Kidney epithelial cell (primary cell): Measurements from ENCODE around the gene CHST11. TPM values are rescaled to one million over a fixed set of nuclear protein-coding genes. Genes with fewer than 3 reads are reported as not detected.

Experiments used
- DNase-seq: peaks from one replicate; pipeline ENCODE4 v3.0.0-alpha.2; 2010; ENCODE audit warnings: low read depth
- H3K27me3 ChIP-seq: 2 replicates; pipeline ENCODE4 v1.6.0; 2011; ENCODE audit warnings: low read length; ENCODE audit not compliant: control insufficient read depth, insufficient read depth
- H3K36me3 ChIP-seq: 2 replicates; pipeline ENCODE4 v1.5.1; 2011; ENCODE audit warnings: low read length; ENCODE audit not compliant: control insufficient read depth, insufficient read depth
- H3K4me3 ChIP-seq: 2 replicates; pipeline ENCODE4 v1.5.1; 2011; ENCODE audit warnings: low read depth, mild to moderate bottlenecking, control low read depth, low read length
- total RNA-seq: library from RNA; depleted of rRNA; stranded (reverse); fragments of >200 nt; gene quantifications from 2 replicates; pipeline ENCODE4 v1.2.3, GENCODE V29; 2015
- TF ChIP-seq, protein P1 (sequence below): IDR thresholded peaks from 2 replicates; pipeline ENCODE4 v1.5.1; 2011; ENCODE audit warnings: mild to moderate bottlenecking, moderate library complexity, low read length, control low read depth, inconsistent platforms; ENCODE audit not compliant: insufficient read depth, poor library complexity, severe bottlenecking

The CHST11 gene
- total RNA-seq, 1 donor from 2014 or later = 32.6 TPM

DNA sequence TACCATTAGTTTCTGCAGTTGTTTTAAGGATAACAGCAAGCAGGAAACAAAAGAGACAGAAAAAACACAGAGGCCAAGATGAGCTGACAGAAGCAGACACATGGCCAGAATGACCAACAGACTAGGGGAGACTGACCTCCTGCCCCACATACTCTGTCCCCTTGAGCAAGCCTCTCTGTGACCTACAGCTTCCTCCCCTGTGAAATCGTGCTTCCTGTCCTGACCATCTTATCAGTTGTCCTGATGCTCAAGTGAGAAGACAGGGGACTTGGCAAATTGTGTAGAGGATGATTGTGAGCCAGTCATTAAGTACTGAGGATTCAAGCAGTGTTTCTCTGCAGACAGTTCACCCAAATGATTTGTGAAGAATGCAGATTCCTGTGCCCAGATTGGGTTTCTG is 272.3 kb downstream of the CHST11 start:
- TF ChIP-seq, protein P1, sequence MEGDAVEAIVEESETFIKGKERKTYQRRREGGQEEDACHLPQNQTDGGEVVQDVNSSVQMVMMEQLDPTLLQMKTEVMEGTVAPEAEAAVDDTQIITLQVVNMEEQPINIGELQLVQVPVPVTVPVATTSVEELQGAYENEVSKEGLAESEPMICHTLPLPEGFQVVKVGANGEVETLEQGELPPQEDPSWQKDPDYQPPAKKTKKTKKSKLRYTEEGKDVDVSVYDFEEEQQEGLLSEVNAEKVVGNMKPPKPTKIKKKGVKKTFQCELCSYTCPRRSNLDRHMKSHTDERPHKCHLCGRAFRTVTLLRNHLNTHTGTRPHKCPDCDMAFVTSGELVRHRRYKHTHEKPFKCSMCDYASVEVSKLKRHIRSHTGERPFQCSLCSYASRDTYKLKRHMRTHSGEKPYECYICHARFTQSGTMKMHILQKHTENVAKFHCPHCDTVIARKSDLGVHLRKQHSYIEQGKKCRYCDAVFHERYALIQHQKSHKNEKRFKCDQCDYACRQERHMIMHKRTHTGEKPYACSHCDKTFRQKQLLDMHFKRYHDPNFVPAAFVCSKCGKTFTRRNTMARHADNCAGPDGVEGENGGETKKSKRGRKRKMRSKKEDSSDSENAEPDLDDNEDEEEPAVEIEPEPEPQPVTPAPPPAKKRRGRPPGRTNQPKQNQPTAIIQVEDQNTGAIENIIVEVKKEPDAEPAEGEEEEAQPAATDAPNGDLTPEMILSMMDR = no peak
- Histone ChIP-seq H3K36me3 (no peaks in the 10 kb centered on the region), H3K4me3 (no peak overlapping the region), H3K27me3 (no peaks in the 10 kb centered on the region)
- DNase-seq = no peak

DNA sequence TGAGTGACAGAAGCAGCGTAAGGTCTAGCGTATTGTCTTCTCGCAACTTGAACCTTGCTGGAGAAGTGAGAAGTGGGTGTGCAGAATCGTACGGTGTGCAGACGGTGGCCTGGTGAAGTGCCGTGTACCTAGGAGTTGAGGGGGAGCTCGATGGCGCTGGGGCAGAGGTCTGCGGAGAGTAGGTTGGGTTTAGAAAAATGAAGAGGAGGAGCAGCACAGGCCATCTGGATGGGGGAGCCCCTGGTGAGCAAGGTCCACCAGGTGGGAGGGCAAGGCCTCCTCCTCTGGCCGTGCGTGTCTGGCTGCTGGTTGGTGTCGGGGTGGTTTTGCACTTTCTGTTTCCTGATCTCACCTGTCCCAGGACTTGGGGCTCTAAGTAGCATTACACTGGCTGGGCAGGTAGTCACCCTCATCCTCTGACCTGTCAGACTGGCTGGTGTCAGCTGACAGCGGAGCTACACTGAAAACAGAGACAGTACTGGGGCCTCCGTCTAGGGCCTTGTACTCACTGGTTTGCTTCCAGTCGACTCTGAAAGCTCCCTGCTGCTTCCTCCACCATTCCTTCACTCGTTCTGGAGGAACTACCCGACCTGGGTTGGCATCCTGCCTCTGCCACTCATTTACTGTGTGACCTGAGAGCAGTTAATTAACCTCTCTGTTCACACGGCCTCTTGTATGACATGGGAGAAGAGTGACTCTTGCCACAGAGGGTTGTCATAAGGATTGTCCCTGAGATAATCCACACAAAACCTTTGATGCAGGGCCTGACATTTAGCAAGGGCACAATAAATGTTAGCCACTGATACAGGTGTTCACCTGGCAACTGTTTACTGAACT is 273.1 kb downstream of the CHST11 start:
- Histone ChIP-seq H3K36me3 (no peaks in the 10 kb centered on the region), H3K4me3 (no peak overlapping the region), H3K27me3 (no peaks in the 10 kb centered on the region)
- DNase-seq = no peak
- TF ChIP-seq, protein P1 = no peak

- no peak for DNase-seq
- Histone ChIP-seq H3K4me3 (no peak overlapping the region), H3K27me3 (no peaks in the 10 kb centered on the region), H3K36me3 (no peaks in the 10 kb centered on the region)
- TF ChIP-seq, protein P1 = no peak
These were observed 274.0 kb downstream of the CHST11 start for GRCh38 chr12:104730763-104731162.

DNA sequence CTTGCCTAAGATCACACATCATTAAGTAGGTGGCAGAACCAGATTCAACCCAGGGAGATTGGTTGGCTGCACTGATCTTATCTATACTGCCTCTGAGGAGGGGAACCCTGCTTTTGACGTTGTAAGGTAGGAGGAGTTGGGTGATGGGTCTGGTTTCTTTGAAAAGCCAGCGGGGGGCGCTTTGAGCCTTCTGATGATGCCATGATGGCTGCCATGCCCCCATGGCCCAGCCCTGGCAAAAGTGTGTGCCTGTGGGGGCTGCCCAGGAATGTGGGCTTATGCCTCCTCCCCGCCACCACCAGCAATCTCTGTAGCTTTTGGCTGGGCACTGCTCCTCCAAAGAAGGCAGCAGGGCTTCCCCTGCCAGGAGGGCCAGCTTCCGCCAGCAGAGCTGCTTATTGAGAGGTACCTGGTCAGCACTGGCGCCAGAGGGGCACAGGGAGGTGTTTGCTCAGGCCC is 277.0 kb downstream of the CHST11 start:
- H3K27me3 ChIP-seq = no peaks in the 10 kb centered on the region
- H3K4me3 ChIP-seq = no peak overlapping the region
- DNase-seq = no peak
- TF ChIP-seq, protein P1 = no peak
- H3K36me3 ChIP-seq = no peaks in the 10 kb centered on the region

DNA sequence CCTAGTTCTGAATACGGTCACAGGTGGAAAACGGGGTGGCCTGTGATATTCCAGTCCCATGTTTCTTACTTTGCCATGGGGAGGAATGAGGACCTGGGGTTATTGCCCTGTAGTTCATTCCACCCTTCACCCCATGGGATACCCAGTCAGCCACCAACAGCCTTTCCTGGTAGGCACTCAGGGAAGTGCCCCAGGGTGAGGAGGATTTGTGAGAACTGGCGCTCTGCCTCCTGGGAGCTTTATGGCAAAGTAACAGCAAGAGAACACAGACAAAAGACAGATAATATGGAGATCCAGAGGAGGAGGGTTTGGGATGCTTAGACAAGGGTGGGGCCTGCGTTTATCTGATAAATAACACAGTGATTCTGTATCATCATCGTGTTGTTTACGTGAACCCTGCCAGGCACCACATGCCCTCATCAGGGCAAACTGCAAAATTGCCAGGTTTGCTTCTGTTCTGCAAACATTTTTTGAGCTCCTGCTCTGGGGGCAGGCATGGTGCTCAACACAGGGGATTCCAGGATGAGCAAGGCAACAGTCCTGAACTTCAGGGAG is 277.9 kb downstream of the CHST11 start:
- no peaks in the 10 kb centered on the region for H3K36me3 ChIP-seq
- TF ChIP-seq, protein P1 = no peak
- DNase-seq = no peak
- H3K27me3 ChIP-seq = no peaks in the 10 kb centered on the region
- no peak overlapping the region for H3K4me3 ChIP-seq
